Raji (cell line): ENCODE data around the gene RMC1.

Source experiments
- POLR2A ChIP-seq: IDR thresholded peaks from 2 replicates; pipeline ENCODE4 v1.6.1; 2011; ENCODE audit warnings: low read depth, low read length, control low read depth; ENCODE audit not compliant: insufficient read depth

The RMC1 gene

GRCh38 chr18:23580677-23581367 lies 77.5 kb downstream of the RMC1 start:
- no peak for TF ChIP-seq POLR2A
